HG02798 (cell line): ENCODE data around the gene PAM16.
A peak's percentile ranks its signal among the peaks of the same experiment; 100 is the strongest.

Experiments used
- ATAC-seq: cut with Tn5 transposase; IDR thresholded peaks from one replicate; pipeline ENCODE4 v1.9.1; 2021; ENCODE audit warnings: mild to moderate bottlenecking; ENCODE audit not compliant: unreplicated experiment, poor library complexity

Gene PAM16

DNA sequence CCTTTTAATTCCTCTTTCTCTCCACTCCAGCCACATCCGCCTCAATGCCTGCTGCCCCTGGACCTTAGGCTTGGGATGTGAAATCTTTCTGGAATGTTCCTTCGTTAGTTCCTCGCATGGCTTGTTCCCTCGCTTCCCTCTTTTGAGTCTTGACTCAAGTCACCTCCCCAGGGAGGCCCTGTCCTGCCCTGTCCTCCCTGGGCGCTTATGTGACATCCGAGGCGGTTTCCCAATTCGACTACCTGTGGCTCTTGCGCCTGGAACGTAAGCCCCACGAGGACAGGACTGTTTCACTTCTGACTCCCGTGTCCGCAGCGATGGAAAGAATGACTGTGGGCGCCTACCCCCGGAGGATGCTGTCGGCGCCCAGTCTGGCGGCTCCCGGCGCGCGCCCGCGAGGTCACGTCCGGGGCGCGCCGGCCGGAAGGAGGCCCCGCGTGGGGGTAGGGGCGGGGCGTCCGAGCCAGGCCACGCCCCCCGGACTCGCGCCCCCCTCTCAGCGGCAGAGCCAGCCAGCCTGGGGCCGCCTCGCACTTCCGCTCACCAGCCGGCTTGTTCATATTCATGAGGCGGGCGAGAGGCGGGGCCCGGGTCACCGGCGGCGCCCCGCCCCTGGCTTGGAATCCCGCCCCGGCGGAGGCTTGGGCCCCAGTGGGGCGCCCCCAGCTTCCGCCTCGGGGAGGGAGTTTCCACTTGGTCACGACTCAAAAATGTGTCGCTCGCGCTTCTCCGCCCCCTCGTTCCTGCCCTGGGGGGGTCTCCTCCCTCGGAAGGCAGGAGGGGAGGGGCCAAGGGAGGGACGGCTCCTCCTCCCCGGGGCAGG, 43.7 kb downstream of the PAM16 start:
- peak; percentile 93 for ATAC-seq

DNA sequence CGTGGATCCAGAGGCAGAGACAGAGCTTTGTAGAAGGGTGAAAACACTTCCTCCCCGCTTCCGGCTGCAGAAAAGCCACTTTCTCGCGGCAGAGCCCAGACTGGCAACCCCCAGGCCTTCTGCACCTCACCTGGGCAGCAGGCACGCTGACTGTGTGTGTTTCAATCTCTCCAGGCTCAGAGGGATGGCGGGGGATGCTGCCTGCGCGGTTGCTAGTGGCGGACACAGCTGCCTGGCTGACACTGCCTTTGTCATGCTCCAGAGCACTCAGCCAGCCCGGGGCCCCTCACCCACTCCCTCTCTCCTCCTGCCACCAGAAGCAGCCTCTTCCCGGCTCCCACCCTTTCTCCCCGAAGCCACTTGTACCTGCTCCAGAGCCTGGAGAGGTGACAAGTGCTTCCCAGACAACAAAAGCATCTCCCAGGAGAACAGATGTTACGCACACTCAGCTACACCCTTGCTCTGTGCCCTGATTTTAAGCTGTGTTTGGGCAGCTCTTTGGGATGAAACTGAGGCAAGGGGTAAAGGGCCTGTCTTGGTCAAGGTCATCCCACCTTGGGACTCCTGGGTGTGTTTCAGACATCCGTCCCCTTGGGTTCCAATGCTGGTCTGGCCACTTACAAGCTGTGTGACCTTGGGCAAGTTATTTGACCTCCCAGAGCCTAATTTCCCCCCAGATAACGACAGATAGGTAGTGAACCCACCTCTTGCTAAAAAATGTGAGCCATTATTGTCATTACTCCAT, 44.5 kb downstream of the PAM16 start:
- no peak for ATAC-seq

DNA sequence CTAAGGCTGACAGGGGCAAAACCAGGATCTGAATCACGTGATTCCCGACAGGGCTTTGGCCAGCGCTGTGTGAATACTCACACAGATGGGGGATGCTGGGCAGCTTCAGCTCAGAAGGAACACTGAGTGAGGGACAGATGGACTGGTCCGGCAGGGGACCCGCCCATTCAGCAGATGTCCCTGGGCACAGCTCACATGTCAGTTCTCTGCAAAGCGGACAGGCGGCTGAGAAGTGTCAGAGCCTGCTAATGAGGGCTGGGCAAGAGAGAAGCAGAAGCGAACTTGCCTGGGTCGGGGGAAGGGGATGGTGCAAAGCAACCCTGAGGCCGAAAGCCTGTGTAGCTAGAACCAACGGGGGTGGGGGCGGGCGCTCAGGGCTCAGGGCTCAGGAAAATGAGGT, 47.1 kb downstream of the PAM16 start:
- ATAC-seq: no peak

DNA sequence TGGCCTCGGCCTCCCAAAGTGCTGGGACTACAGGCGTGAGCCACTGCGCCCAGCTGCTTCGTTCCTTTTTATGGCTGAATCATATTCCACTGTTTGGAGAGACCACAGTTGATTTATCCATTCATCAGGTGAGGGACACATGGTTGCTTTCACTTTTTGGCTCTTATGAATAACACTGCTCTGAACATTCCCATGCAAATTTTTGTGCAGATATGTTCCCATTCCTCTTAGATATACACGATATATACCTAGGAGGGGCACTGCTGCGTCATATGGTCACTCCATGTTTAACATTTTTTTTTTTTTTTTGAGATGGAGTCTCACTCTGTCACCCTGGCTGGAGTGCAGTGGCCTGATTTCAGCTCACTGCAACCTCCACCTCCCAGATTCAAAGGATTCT, 49.2 kb downstream of the PAM16 start:
- no peak for ATAC-seq

DNA sequence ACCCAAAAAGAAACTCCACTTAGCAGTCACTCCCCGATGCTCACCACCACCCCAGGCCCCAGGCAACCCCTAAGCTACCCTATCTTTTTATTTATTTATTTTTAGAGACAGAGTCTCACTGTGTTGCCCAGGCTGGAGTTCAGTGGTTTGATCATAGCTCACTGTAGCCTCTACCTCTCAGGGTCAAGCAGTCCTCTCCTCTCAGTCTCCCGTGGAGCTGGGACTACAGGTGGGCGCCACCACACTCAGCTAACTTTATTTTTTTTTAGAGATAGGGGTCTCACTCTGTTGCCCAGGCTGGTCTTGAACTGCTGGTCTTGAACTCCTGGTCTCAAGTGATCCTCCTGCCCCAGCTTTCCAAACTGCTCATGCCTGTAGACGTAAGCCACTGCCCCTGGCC, 49.9 kb downstream of the PAM16 start:
- ATAC-seq: no peak

DNA sequence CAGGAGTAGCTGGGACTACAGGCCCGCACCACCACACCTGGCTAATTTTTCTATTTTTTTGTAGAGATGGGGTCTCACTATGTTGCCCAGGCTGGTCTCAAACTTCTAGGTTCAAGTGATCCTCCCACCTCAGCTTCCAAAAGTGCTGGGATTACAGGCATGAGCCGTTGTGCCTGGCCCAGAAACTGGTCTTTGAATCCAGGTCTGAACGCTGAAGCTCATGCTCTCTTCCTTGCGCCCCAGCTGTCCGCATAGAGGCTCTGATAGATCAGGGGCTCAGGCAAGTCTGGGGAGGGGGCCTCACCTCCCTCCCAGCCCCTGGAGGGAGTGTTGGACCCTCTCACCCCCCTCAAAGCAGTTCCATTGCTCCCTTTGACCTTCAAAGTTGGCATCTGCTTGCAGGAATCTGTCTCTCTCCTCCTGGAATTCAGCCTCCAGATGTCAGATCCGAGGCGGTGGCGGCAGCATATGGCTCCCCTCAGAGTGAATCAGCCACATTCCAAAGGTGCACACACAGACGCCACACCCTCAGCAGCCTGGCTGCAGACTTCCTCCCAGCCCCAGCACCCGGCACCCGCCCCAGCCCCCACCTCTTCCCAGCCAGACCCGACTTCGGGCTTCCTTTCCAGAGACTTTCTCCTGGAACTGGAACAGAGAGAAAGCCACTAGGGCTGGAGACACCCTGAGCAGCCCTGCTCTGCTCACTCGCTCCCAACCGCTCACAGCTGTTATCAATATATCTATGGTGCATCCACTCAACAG, 52.2 kb downstream of the PAM16 start:
- ATAC-seq: no peak

DNA sequence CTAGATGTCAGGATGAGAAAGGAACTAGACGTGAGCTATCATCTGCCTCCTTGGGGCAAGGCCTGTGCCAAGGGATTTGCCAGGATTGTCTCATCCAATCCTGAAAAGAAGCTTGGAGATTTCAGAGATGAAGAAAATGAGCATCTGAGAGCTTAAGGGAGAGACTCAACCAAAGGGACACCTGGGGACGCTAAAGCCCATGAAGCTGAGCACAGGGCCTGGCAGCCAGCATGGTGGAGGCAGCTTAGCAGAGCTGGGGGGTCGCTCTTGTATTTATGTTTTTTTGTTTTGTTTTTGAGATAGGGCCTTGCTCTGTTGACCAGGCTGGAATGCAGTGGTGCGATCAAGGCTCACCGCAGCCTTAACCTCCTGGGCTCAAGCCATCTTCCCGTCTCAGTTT, 53.6 kb downstream of the PAM16 start:
- no peak for ATAC-seq

DNA sequence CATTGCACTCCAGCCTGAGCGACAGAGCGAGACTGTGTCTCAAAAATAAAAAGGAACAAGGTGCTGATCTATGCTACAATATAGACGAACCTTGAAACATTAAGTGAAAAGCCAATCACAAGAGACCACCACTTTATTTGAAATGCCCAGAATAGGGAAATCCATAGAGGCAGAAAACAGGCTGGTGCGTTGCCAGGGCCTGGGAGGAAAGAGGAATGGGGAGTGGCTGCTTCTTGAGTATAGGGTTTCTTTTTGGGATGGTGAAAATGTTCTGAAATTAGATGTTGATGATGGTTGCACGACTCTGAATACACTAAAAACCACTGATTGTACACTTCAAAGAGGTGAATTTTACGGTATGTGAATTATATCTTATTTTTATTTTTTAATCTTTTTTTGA, 55.5 kb downstream of the PAM16 start:
- no peak for ATAC-seq

DNA sequence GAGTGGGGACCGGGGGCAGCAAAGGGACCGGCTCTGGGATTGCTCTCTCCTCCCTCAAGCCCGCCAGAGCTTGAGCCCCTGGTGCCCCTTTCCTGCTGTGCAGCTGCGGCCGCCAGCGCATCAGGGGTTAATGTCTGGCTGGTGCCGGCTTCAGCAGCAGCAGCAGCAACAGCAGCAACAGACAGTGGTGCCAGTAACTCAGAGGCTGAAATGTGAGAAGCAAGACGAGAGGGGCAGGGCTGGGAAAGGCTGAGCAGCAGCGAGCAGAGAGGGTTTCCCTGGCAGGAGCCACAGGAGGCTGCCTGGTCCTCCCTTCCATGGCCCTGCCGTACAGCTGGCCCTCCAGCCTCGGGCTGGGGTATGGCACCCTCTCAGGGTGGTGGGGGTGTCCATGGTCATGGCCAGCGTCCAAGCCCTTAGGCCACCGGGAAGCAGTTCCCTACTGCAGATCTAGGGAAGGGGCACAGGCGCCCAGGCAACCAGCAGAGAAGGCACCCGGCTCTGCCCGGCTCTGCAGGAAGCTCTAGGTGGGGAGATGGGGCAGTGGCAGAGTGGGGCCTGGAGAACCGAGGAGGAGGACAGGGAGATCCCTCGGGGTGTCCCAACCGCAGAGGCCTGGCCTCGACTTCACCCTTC, 57.2 kb downstream of the PAM16 start:
- ATAC-seq: no peak

DNA sequence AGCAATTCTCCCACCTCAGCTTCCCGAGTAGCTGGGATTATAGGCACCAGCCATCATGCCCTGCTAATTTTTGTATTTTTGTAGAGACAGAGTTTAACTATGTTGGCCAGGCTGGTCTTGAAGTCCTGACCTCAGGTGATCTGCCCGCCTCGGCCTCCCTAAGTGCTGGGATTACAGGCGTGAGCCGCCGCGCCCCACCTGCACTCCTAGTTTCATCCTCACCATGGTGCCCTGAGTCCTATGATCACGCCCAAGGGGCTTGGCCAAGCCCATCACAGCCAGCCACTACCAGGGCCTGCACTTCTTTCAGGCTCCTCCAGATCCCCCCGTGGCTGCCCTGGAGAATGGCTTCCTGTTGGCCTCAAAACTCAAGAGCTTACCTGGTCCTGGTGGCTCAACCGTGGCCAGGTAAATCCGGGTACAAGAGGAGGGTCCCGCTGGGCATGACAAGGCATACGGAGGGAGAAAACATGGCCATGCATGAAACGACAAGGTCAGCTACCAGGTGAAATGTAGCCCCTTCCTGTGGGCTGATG, 57.9 kb downstream of the PAM16 start:
- no peak for ATAC-seq

DNA sequence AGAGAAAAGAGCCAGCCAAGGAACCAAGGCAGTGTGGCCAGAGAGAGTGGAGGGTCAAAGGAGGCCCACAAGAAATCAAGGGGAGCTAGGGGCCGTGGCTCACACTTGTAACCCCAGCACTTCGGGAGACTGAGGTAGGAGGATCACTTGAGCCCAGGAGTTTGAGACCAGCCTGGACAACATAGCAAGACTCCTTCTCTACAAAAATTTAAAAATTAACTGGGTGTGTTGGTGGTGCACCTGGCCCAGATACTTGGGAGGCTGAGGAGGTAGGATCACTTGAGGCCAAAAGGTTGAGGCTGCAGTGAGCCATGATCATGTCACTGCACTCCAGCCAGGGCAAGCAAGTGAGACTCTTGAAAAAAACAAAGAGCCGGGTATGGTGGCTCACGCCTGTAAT, 59.4 kb downstream of the PAM16 start:
- no peak for ATAC-seq
